H9 (cell line): ENCODE results near the gene DHDH. TPM values are rescaled to one million over a fixed set of nuclear protein-coding genes. Genes with fewer than 3 reads are reported as not detected.

Experiments used
- DNase-seq: peaks from one replicate; pipeline ENCODE4 v3.0.0-alpha.2; 2017
- H2AFZ ChIP-seq: one replicate; pipeline ENCODE4 v1.6.1; 2013; ENCODE audit warnings: mild to moderate bottlenecking, low read length, control low read depth, moderate library complexity
- H2AK5ac ChIP-seq: 2 replicates; pipeline ENCODE4 v1.6.1; 2013; ENCODE audit warnings: low read length, control low read depth, mixed read lengths; ENCODE audit not compliant: insufficient read length
- H2BK120ac ChIP-seq: one replicate; pipeline ENCODE4 v1.6.1; 2013; ENCODE audit warnings: low read depth, mild to moderate bottlenecking, low read length, control low read depth, inconsistent platforms; ENCODE audit not compliant: poor library complexity, severe bottlenecking
- H2BK12ac ChIP-seq: 2 replicates; pipeline ENCODE4 v1.6.1; 2013; ENCODE audit warnings: low read length, control low read depth, mixed read lengths, low read depth; ENCODE audit not compliant: insufficient read length
- H2BK15ac ChIP-seq: 2 replicates; pipeline ENCODE4 v1.6.1; 2013; ENCODE audit warnings: low read depth, low read length, control low read depth
- H2BK20ac ChIP-seq: one replicate; pipeline ENCODE4 v1.6.1; 2013; ENCODE audit warnings: low read depth, mild to moderate bottlenecking, low read length, control low read depth, inconsistent platforms; ENCODE audit not compliant: poor library complexity, severe bottlenecking
- H2BK5ac ChIP-seq: 2 replicates; pipeline ENCODE4 v1.6.1; 2013; ENCODE audit warnings: low read length, control low read depth, mixed read lengths; ENCODE audit not compliant: insufficient read length
- H3K14ac ChIP-seq: 2 replicates; pipeline ENCODE4 v1.6.1; 2013; ENCODE audit warnings: low read length, control low read depth; ENCODE audit not compliant: insufficient read depth
- H3K18ac ChIP-seq: 2 replicates; pipeline ENCODE4 v1.6.1; 2013; ENCODE audit warnings: low read depth, mild to moderate bottlenecking, mixed read lengths, low read length, control low read depth; ENCODE audit not compliant: insufficient read length
- H3K23ac ChIP-seq: 2 replicates; pipeline ENCODE4 v1.6.1; 2013; ENCODE audit warnings: low read length, control low read depth, mixed read lengths, low read depth; ENCODE audit not compliant: insufficient read length
- H3K23me2 ChIP-seq: 2 replicates; pipeline ENCODE4 v1.6.1; 2013; ENCODE audit warnings: low read depth, mild to moderate bottlenecking, mixed read lengths, low read length, control low read depth; ENCODE audit not compliant: insufficient read length, poor library complexity, severe bottlenecking
- H3K27ac ChIP-seq: 2 replicates; pipeline ENCODE4 v1.5.1; 2013; ENCODE audit warnings: low read length, control low read depth, mixed read lengths, low read depth; ENCODE audit not compliant: insufficient read length
- H3K27me3 ChIP-seq: 2 replicates; pipeline ENCODE4 v1.6.1; 2013; ENCODE audit warnings: low read length, control low read depth, inconsistent platforms; ENCODE audit not compliant: insufficient read depth
- H3K4ac ChIP-seq: 2 replicates; pipeline ENCODE4 v1.6.1; 2013; ENCODE audit warnings: low read depth, mild to moderate bottlenecking, control low read depth, inconsistent platforms, low read length, moderate library complexity
- H3K4me1 ChIP-seq: 2 replicates; pipeline ENCODE4 v1.6.1; 2013; ENCODE audit warnings: low read length, control low read depth, inconsistent platforms; ENCODE audit not compliant: insufficient read depth
- H3K4me2 ChIP-seq: 2 replicates; pipeline ENCODE4 v1.6.1; 2013; ENCODE audit warnings: low read length, control low read depth, mixed read lengths; ENCODE audit not compliant: insufficient read length, insufficient read depth
- H3K56ac ChIP-seq: 2 replicates; pipeline ENCODE4 v1.6.1; 2013; ENCODE audit warnings: low read depth, mild to moderate bottlenecking, mixed read lengths, low read length, control low read depth; ENCODE audit not compliant: insufficient read length
- H3K79me1 ChIP-seq: 2 replicates; pipeline ENCODE4 v1.6.1; 2013; ENCODE audit warnings: low read depth, mild to moderate bottlenecking, moderate library complexity, low read length, control low read depth, inconsistent platforms; ENCODE audit not compliant: insufficient read depth, poor library complexity, severe bottlenecking
- H3K79me2 ChIP-seq: 2 replicates; pipeline ENCODE4 v1.6.1; 2013; ENCODE audit warnings: low read length, control low read depth, inconsistent platforms; ENCODE audit not compliant: insufficient read depth
- H3K9ac ChIP-seq: 2 replicates; pipeline ENCODE4 v1.6.1; 2013; ENCODE audit warnings: low read length, control low read depth, mixed read lengths; ENCODE audit not compliant: insufficient read length; ENCODE audit errors: extremely low read depth
- H3K9me3 ChIP-seq: one replicate; pipeline ENCODE4 v1.6.1; 2013; ENCODE audit warnings: low read depth, low read length, inconsistent platforms; ENCODE audit not compliant: control insufficient read depth
- H3T11ph ChIP-seq: one replicate; pipeline ENCODE4 v1.6.1; 2013; ENCODE audit warnings: mild to moderate bottlenecking, low read length, control low read depth, inconsistent platforms
- H4K20me1 ChIP-seq: one replicate; pipeline ENCODE4 v1.6.1; 2013; ENCODE audit not compliant: control insufficient read depth, insufficient read length, insufficient read depth
- H4K5ac ChIP-seq: 2 replicates; pipeline ENCODE4 v1.6.1; 2013; ENCODE audit warnings: low read depth, mild to moderate bottlenecking, mixed read lengths, low read length, control low read depth; ENCODE audit not compliant: insufficient read length
- H4K8ac ChIP-seq: replicated peaks from 2 replicates; pipeline ENCODE4 v1.6.1; 2013; ENCODE audit warnings: low read length, control low read depth, mixed read lengths, low read depth; ENCODE audit not compliant: insufficient read length
- H4K91ac ChIP-seq: 2 replicates; pipeline ENCODE4 v1.6.1; 2013; ENCODE audit warnings: low read depth, mild to moderate bottlenecking, moderate library complexity, mixed read lengths, low read length, control low read depth; ENCODE audit not compliant: insufficient read length
- H3K27ac Mint-ChIP-seq, 3 experiments: 2 replicates in 2 of 3; 3 replicates in 1 of 3; pipeline ENCODE4 v1.8.0; 2020 to 2021; ENCODE audit warnings: mixed read lengths in 3 of 3, mild to moderate bottlenecking in 1 of 3, moderate library complexity in 1 of 3
- H3K27me3 Mint-ChIP-seq: 2 replicates; pipeline ENCODE4 v1.8.0; 2021; ENCODE audit warnings: low read depth, mild to moderate bottlenecking, moderate library complexity, mixed read lengths
- H3K36me3 Mint-ChIP-seq, 3 experiments: 2 replicates in 2 of 3; 3 replicates in 1 of 3; pipeline ENCODE4 v1.8.0; 2020 to 2021; ENCODE audit warnings: low read depth in 3 of 3, mixed read lengths in 3 of 3; ENCODE audit not compliant: insufficient read depth in 1 of 3
- H3K4me1 Mint-ChIP-seq, 2 experiments: 2 replicates each; pipeline ENCODE4 v1.8.0; 2020; ENCODE audit warnings: mixed read lengths in 2 of 2
- H3K4me3 Mint-ChIP-seq, 2 experiments: 2 replicates in 1 of 2; 3 replicates in 1 of 2; pipeline ENCODE4 v1.8.0; 2020 to 2021; ENCODE audit warnings: mild to moderate bottlenecking in 2 of 2, mixed read lengths in 2 of 2, moderate library complexity in 1 of 2
- H3K9me3 Mint-ChIP-seq, 2 experiments: 2 replicates in 1 of 2; 3 replicates in 1 of 2; pipeline ENCODE4 v1.8.0; 2020; ENCODE audit warnings: mild to moderate bottlenecking in 2 of 2, mixed read lengths in 2 of 2, moderate library complexity in 1 of 2
- CTCF ChIP-seq: fragments of 200-600 bp; sonication (generic); conservative IDR thresholded peaks from 3 replicates; pipeline ENCODE4 v1.8.0; 2021; ENCODE audit warnings: antibody characterized with exemption, mild to moderate bottlenecking
- WGBS: extraction: QIAGEN DNeasy Blood & Tissue Kit; methylation state at CpG from one replicate; pipeline ENCODE4 v1.1.7; 2013; ENCODE audit warnings: missing lambda C conversion rate, low lambda C conversion rate, mixed read lengths; ENCODE audit not compliant: insufficient read length; ENCODE audit errors: extremely low coverage; 5-methylcytosine and 5-hydroxymethylcytosine counted together
- total RNA-seq: library from RNA; stranded (reverse); gene quantifications from 2 replicates; pipeline ENCODE4 v1.2.1, GENCODE V29; 2021

The DHDH gene
- total RNA-seq, 1 experiment from 2014 or later: 2.0 TPM

GRCh38 chr19:48950159-48950558 is 16.7 kb downstream of the DHDH start:
- H3K27me3 ChIP-seq: no peaks in the 10 kb centered on the region
- no peak overlapping the region for H2BK120ac ChIP-seq
- no peak overlapping the region for H3K9ac ChIP-seq
- WGBS: no CpG with 5 or more reads among the region's 3 CpGs
- Mint-ChIP-seq H3K27me3 (peaks cover 13% of the 10 kb centered on the region), H3K27ac (no peak overlapping the region), H3K4me1 (peaks cover 2 to 3% of the 10 kb centered on the region in 2 experiments), H3K36me3 (peaks cover 0 to 1% (median under 1%) of the 10 kb centered on the region in 3 experiments; a peak in 2 of 7 replicates), H3K4me3 (no peak overlapping the region), H3K9me3 (no peaks in the 10 kb centered on the region; a peak in 2 of 5 replicates)
- no peak overlapping the region for H3K18ac ChIP-seq
- DNase-seq: no peak
- H3K79me1 ChIP-seq: no peaks in the 10 kb centered on the region
- no peak overlapping the region for H3T11ph ChIP-seq
- H4K8ac ChIP-seq: no peak overlapping the region
- H3K4me1 ChIP-seq: no peaks in the 10 kb centered on the region
- no peak overlapping the region for H3K27ac ChIP-seq
- H2BK20ac ChIP-seq: no peak overlapping the region
- no peak overlapping the region for H3K14ac ChIP-seq
- no peak overlapping the region for H2BK5ac ChIP-seq
- no peak overlapping the region for H2BK15ac ChIP-seq
- H3K56ac ChIP-seq: no peak overlapping the region
- H3K4ac ChIP-seq: no peak overlapping the region
- no peaks in the 10 kb centered on the region for H4K20me1 ChIP-seq
- no peaks in the 10 kb centered on the region for H3K9me3 ChIP-seq
- TF ChIP-seq CTCF: no peak
- H2AFZ ChIP-seq: no peak overlapping the region
- no peak overlapping the region for H2BK12ac ChIP-seq
- H3K4me2 ChIP-seq: no peak overlapping the region
- peaks cover 3% of the 10 kb centered on the region for H3K23me2 ChIP-seq
- H4K5ac ChIP-seq: no peak overlapping the region
- no peak overlapping the region for H3K23ac ChIP-seq
- H3K79me2 ChIP-seq: no peaks in the 10 kb centered on the region
- H2AK5ac ChIP-seq: no peak overlapping the region
- no peak overlapping the region for H4K91ac ChIP-seq
